PC-3 (cell line): Measurements from ENCODE around the gene HMG20A.

Experiments used
- EZH2 ChIP-seq: fragments of 300-600 bp; sonication (generic); IDR thresholded peaks from one replicate; pipeline ENCODE4 v1.6.1; 2017; ENCODE audit warnings: antibody characterized with exemption, mild to moderate bottlenecking, low read length; ENCODE audit not compliant: unreplicated experiment
- TF ChIP-seq, protein P1 (sequence below): fragments of 300-600 bp; sonication (generic); conservative IDR thresholded peaks from 2 replicates; pipeline ENCODE4 v1.5.1; 2017; ENCODE audit warnings: antibody characterized with exemption, low read depth, mild to moderate bottlenecking, low read length

DNA sequence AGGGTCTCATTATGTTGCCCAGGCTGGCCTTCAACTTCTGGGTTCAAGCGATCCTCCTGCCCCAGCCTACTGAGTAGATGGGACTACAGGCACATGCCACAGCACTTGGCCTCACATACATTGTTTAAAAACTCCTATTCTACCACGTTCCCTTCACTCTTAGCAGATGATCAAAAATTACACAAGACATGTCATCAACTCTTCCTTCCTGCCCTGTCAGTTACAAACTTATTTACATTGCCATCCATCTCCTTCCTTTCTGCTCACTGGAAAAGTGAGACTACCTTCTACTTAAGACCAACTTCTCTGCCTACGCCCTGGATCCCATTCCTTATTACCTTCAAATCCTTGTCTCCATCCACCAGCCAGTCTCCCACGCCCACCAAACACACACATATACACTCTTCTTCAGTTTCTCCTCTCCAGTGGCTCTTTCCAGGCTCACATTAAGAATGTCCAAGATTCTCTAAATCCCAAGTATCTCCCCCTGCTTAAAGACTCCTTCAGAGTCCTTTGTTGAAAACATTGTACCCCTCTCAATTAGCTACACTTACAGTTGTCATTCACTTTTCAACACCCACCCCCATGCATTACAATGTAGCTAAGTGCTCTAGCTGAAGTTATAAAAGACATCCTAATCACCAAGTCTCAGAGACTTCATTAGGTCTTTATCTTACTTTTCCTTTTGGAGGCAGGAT lies 5.1 kb upstream of the HMG20A start:
- TF ChIP-seq, protein P1, sequence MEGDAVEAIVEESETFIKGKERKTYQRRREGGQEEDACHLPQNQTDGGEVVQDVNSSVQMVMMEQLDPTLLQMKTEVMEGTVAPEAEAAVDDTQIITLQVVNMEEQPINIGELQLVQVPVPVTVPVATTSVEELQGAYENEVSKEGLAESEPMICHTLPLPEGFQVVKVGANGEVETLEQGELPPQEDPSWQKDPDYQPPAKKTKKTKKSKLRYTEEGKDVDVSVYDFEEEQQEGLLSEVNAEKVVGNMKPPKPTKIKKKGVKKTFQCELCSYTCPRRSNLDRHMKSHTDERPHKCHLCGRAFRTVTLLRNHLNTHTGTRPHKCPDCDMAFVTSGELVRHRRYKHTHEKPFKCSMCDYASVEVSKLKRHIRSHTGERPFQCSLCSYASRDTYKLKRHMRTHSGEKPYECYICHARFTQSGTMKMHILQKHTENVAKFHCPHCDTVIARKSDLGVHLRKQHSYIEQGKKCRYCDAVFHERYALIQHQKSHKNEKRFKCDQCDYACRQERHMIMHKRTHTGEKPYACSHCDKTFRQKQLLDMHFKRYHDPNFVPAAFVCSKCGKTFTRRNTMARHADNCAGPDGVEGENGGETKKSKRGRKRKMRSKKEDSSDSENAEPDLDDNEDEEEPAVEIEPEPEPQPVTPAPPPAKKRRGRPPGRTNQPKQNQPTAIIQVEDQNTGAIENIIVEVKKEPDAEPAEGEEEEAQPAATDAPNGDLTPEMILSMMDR: no peak
- no peak for TF ChIP-seq EZH2
